ENCODE data around the gene CCDC83. TPM values are rescaled to one million over a fixed set of nuclear protein-coding genes. Genes with fewer than 3 reads are reported as not detected.
A peak's percentile ranks its signal among the peaks of the same experiment; 100 is the strongest.
"Not testable (repeated sequence)": the region's sequence is repeated elsewhere in the genome, so short reads cannot be mapped to it uniquely, and the experiment has no call there.

Gene CCDC83
- polyA plus RNA-seq, 3 donors from 2014 or later, result not detected

DNA sequence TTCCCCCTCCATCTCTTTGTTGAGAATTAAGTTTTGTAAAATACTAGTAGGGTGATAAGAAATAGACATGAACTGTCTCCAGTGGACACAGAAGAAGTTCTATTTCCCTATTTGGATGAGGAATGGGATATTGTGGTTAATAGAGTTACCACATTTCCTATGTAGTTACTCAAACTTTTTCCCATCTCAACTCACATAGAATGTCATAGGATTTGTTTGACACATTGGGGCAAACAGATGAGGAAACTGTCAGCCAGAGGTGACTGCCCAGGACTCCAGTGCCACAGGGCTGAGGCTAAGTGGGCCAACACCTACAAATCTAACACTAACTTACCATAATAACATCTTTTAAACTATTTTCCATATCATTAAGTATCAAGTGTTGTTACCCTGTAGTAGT is 58.3 kb downstream of the CCDC83 start:
- Mint-ChIP-seq H3K27me3 (ENCODE audit: low read depth in 3 of 3) (peaks cover 2 to 3% (median 3%) of the 10 kb centered on the region in 3 donors), H3K4me1 (no peaks in the 10 kb centered on the region), H3K4me3 (no peak overlapping the region), H3K9me3 (no peaks in the 10 kb centered on the region), H3K36me3 (peaks cover 0 to 9% (median 0%) of the 10 kb centered on the region in 3 donors), H3K27ac (no peak overlapping the region)
- DNase-seq, result no peak

DNA sequence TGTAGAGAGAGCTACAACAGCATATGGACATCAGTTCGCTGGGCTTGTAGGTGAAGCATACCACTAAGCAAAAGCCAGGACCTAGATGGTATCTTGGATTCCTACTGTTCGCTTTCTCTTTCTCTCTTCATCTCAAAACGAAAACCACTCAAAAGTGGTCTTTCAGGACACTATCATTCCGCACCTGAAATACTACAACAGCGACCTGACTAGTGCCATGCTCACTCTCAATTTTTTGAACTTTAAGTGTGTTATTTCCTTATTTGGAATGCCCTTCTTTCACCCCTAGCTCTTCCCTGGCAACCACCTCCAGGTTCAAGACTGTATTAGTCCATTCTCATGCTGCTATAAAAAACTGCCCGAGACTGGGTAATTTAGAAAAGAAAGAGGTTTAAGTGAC is 59.2 kb downstream of the CCDC83 start:
- DNase-seq, result no peak
- Mint-ChIP-seq H3K4me3 (no peak overlapping the region), H3K27me3 (ENCODE audit: low read depth in 3 of 3) (peaks cover 2 to 3% (median 2%) of the 10 kb centered on the region in 3 donors), H3K9me3 (no peaks in the 10 kb centered on the region), H3K27ac (no peak overlapping the region), H3K36me3 (peaks cover 0 to 9% (median 0%) of the 10 kb centered on the region in 3 donors), H3K4me1 (no peaks in the 10 kb centered on the region)

DNA sequence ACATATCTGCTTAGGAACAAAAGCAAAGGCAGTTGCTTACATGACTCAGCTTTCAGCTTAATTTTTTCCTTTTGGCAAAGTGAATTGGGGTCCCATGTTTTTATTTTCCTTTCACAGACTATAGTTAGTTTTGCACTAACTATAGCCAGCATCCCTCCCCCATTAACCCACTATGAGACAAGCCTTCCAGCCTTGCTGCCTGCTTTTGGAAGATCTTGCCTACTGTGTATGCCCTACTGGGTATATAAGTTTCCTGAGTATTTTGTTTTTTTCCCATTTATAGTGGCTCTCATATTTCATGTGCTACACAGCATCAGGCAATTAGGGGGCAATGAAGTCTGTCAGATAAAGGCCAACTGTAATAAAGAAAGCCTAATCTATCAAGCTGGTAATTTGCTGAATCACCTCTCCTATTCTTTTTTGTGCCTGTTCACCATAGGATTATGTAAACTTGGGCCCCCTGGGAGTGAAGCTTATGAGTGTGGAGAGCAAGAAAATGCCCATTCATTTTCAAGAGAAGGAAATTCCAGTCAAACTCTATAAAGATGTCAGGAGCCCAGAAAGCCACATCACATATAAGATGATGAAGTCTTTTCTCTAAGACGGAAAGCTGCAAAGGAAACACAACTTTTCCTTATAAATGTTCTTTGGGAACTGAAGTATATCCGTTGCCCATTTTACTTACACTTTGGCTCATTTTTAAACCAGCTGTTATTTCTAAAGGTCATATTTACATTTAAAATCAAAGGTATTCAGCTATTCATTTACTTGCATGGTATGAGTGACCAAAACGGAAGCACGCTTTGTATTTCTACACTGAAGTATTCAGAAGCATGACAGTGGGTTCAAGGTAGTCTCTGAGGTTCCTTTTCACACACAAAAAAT is 64.0 kb downstream of the CCDC83 start:
- no peak for DNase-seq
- H3K4me3 Mint-ChIP-seq, result no peak overlapping the region
- H3K9me3 Mint-ChIP-seq, result no peaks in the 10 kb centered on the region
- H3K4me1 Mint-ChIP-seq, result no peaks in the 10 kb centered on the region
- H3K27me3 Mint-ChIP-seq (ENCODE audit: low read depth in 3 of 3), result peaks cover 0 to 7% (median 1%) of the 10 kb centered on the region in 3 donors
- peaks cover 0 to 9% (median 0%) of the 10 kb centered on the region in 3 donors for H3K36me3 Mint-ChIP-seq
- H3K27ac Mint-ChIP-seq, result no peak overlapping the region

DNA sequence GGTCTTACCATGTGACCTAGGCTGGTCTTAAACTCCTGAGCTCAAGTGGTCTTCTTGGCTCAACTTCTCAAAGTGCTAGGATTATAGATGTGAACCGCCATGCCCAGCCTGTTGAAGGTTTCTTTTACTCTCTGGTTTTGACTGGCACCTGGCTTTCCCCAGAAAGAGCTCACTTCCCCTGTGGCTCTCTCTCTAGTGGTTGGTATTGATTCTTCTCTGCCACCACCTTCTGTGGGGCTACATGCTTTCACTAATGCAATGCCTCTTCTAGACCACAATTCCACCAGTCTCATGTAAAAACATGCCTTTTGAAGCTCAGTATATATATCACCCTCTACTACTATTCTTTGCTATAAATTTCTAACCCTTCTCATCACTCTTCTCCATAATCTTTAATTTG is 67.2 kb downstream of the CCDC83 start:
- Mint-ChIP-seq H3K27me3 (ENCODE audit: low read depth in 3 of 3) (peaks cover 0 to 4% (median 4%) of the 10 kb centered on the region in 3 donors), H3K36me3 (no peaks in the 10 kb centered on the region), H3K9me3 (peaks cover 0 to 1% (median 0%) of the 10 kb centered on the region in 6 donors), H3K4me3 (no peak overlapping the region), H3K4me1 (no peaks in the 10 kb centered on the region), H3K27ac (no peak overlapping the region)
- no peak for DNase-seq

DNA sequence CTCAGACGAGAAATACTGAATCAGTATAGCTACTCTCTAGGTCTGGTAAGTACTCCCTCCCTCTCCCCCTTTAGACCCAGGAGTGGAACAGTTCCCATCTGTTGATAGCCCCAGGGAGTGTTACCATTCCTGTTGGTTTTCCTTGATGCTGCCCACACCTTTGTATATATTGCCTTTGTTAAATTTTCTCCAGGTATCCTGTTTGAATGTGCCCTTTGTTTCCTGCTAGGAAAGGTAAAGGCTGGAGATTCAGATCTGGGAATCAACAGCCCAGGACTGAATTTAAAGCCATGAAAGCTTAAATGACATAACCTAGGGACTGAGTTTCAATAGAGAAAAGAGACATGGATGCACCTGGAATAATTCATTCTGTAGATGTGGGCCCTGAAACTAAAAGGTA is 68.3 kb downstream of the CCDC83 start:
- DNase-seq, result no peak
- no peaks in the 10 kb centered on the region for H3K36me3 Mint-ChIP-seq
- H3K4me3 Mint-ChIP-seq, result no peak overlapping the region
- no peak overlapping the region for H3K27ac Mint-ChIP-seq
- peaks cover 0 to 13% (median 7%) of the 10 kb centered on the region in 3 donors for H3K27me3 Mint-ChIP-seq (ENCODE audit: low read depth in 3 of 3)
- H3K9me3 Mint-ChIP-seq, result peaks cover 0 to 1% (median 0%) of the 10 kb centered on the region in 6 donors
- no peaks in the 10 kb centered on the region for H3K4me1 Mint-ChIP-seq

- H3K4me3 Mint-ChIP-seq, H3K4me1 Mint-ChIP-seq, H3K36me3 Mint-ChIP-seq, DNase-seq, H3K9me3 Mint-ChIP-seq, H3K27ac Mint-ChIP-seq: not testable (repeated sequence)
- peaks cover 0 to 19% (median 16%) of the 10 kb centered on the region in 3 donors for H3K27me3 Mint-ChIP-seq (ENCODE audit: low read depth in 3 of 3)
These were observed 71.6 kb downstream of the CCDC83 start for GRCh38 chr11:85926653-85927214.

- peaks cover 3 to 19% (median 17%) of the 10 kb centered on the region in 3 donors for H3K27me3 Mint-ChIP-seq (ENCODE audit: low read depth in 3 of 3)
- no peak for DNase-seq
- peaks cover 0 to 3% (median 0%) of the 10 kb centered on the region in 3 donors for H3K36me3 Mint-ChIP-seq
- no peak overlapping the region for H3K4me3 Mint-ChIP-seq
- H3K9me3 Mint-ChIP-seq, result peaks cover 0 to 4% (median 0%) of the 10 kb centered on the region in 6 donors
- H3K4me1 Mint-ChIP-seq, result no peaks in the 10 kb centered on the region
- H3K27ac Mint-ChIP-seq, result no peak overlapping the region
These were observed 75.7 kb downstream of the CCDC83 start for GRCh38 chr11:85930879-85931366.

DNA sequence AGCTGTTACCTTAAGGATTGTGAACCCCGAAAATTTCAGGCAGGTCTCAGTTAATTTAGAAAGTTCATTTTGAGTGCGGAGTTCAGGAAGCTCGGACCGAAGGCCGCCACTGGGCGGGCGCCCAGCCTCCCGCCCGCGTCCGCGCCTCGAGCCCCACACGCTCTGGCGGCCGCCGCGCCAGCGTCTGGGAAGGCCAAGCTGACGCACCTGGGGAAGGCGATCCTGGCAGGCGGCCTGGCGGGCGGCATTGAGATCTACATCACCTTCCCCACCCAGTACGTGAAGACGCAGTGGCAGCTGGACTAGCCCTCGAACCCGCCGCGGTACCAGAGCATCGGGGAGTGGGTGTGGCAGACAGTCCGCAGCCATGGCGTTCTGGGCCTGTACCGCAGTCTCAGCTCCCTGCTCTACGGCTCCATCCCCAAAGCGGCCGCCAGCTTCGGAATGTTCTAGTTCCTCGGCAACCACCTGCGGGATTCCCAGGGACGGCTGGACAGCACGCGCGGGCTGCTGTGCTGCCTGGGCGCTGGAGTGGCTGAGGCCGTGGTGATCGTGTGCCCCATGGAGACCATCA is 79.5 kb downstream of the CCDC83 start:
- H3K27ac Mint-ChIP-seq, result no peak overlapping the region
- peaks cover 3 to 6% (median 5%) of the 10 kb centered on the region in 3 donors for H3K27me3 Mint-ChIP-seq (ENCODE audit: low read depth in 3 of 3)
- no peak overlapping the region for H3K4me3 Mint-ChIP-seq
- peaks cover 0 to 3% (median 0%) of the 10 kb centered on the region in 6 donors for H3K9me3 Mint-ChIP-seq
- DNase-seq, result no peak
- peaks cover 0 to 3% (median 0%) of the 10 kb centered on the region in 3 donors for H3K36me3 Mint-ChIP-seq
- H3K4me1 Mint-ChIP-seq, result no peaks in the 10 kb centered on the region

GRCh38 chr11:85935751-85936150 is 80.6 kb downstream of the CCDC83 start:
- Mint-ChIP-seq H3K4me3 (no peak overlapping the region), H3K4me1 (no peaks in the 10 kb centered on the region), H3K36me3 (no peaks in the 10 kb centered on the region), H3K27me3 (ENCODE audit: low read depth in 3 of 3) (peaks cover 0 to 3% (median 2%) of the 10 kb centered on the region in 3 donors), H3K9me3 (peaks cover 0 to 3% (median 0%) of the 10 kb centered on the region in 6 donors), H3K27ac (no peak overlapping the region)
- DNase-seq, result no peak

DNA sequence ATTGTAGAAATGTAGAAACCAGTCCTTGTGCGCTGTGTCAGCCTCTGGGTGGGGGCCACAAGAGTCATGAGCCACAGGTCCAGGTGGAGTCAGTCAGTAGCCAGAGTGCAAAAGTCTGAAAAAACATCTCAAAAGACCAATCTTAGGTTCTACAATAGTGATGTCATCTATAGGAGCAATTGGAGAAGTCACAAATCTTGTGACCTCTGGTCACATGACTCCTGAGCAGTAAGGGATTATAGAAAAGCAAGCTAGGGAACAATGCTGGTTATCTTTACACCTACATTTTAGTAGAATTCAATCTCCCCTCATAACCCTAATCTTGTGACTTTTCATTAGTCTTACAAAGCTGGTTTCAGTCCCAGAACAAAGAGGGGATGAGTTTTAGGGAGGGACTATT is 82.7 kb downstream of the CCDC83 start:
- Mint-ChIP-seq H3K27ac (no peak overlapping the region), H3K4me3 (no peak overlapping the region), H3K4me1 (no peaks in the 10 kb centered on the region), H3K27me3 (ENCODE audit: low read depth in 3 of 3) (no peaks in the 10 kb centered on the region), H3K9me3 (peaks cover 0 to 3% (median 0%) of the 10 kb centered on the region in 6 donors), H3K36me3 (no peaks in the 10 kb centered on the region)
- DNase-seq, result no peak

DNA sequence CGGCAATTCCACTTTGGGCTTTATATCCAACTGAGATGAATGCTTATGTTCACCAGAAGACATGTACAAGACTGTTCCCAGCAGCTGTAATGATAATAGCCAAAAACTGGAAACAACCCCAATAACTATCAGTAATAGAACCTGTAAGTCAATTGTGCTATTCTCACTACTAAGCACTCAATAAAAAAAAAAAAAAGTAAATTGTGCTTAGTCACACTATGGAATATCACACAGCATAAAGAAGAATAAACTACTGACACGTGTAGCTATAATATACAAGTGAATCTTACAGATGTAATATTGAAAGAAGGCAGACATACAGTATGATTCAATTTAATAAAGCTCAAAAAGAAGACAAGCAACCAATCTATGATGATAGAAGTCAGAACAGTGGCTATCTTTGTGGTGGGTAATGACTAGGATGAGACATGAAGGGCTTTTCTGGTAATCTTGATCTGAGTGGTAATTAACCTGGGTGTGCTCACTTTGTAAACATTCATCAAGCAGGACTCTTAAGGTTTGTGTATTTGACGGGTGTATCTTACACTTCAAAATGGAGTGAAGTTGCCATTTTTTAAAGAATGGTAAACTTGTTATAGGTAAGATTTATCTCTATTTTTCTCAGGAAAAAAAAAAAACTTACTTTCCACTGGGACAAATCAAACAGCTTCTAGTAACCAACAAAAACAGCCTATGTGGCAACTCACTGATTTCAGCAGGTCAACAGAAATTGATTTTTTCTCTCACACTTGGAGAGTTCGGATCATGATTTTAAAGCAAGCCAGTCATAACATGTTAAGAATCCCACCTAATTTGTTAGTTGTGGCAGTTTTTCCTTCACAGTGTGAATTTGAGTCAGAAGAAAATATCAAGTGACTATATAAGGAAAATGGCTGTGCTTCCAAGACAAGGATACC is 84.2 kb downstream of the CCDC83 start:
- Mint-ChIP-seq H3K4me1 (no peaks in the 10 kb centered on the region), H3K36me3 (no peaks in the 10 kb centered on the region), H3K4me3 (no peak overlapping the region), H3K27ac (no peak overlapping the region), H3K9me3 (peaks cover 0 to 3% (median 0%) of the 10 kb centered on the region in 6 donors), H3K27me3 (ENCODE audit: low read depth in 3 of 3) (no peaks in the 10 kb centered on the region)
- DNase-seq, result no peak

DNA sequence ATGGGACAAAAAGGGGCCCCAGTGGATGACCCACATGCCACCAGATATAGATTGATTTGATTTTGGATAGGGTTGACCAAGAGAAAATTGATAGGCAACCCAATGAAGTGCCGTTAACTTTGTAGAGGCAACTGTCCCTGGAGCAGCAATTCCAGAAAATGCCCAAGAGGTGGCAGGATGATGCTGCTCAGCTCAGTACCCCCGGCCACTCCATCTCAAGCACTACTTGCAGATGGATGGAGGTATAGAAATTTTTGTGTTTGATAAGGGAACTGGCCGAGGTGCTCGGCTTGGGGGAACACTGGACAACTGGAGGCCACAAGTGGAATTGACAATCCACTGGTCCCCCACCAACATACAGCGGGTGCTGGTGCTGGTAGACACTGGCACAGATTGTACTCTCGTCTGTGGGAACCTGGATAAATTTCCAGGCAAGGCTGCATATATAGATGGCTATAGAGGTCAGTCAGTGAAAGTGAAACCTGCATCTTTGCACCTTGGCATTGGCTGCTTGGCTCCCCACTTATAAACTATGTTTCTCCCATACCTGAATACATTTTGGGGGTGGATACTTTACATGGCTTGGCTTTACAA is 86.3 kb downstream of the CCDC83 start:
- H3K4me3 Mint-ChIP-seq, result no peak overlapping the region
- H3K27ac Mint-ChIP-seq, result no peak overlapping the region
- no peaks in the 10 kb centered on the region for H3K36me3 Mint-ChIP-seq
- peaks cover 14 to 16% of the 10 kb centered on the region in 2 donors for H3K4me1 Mint-ChIP-seq
- peaks cover 0 to 8% (median 0%) of the 10 kb centered on the region in 3 donors for H3K27me3 Mint-ChIP-seq (ENCODE audit: low read depth in 3 of 3)
- H3K9me3 Mint-ChIP-seq, result peaks cover 0 to 3% (median 0%) of the 10 kb centered on the region in 6 donors
- DNase-seq, result peak; percentile 16 to 42 (median 20)

- H3K27ac Mint-ChIP-seq, result peak overlapping the region in 3 of 6 donors; percentile 5 to 64 (median 61)
- no peak overlapping the region for H3K4me3 Mint-ChIP-seq
These were observed 90.1 kb downstream of the CCDC83 start for GRCh38 chr11:85945296-85945695.

More at GRCh38 chr11:85945296-85945695, 90.1 kb downstream of the CCDC83 start:
- H3K27me3 Mint-ChIP-seq (ENCODE audit: low read depth in 3 of 3), result peaks cover 0 to 12% (median 0%) of the 10 kb centered on the region in 3 donors
- H3K9me3 Mint-ChIP-seq, result no peaks in the 10 kb centered on the region
- no peaks in the 10 kb centered on the region for H3K36me3 Mint-ChIP-seq
- peaks cover 16 to 24% of the 10 kb centered on the region in 2 donors for H3K4me1 Mint-ChIP-seq
- DNase-seq, result no peak
